ENCODE results near the gene HMG20B. TPM values are rescaled to one million over a fixed set of nuclear protein-coding genes. Genes with fewer than 3 reads are reported as not detected.

Gene HMG20B
- total RNA-seq, 1 experiment from 2014 or later: 121 TPM

DNA sequence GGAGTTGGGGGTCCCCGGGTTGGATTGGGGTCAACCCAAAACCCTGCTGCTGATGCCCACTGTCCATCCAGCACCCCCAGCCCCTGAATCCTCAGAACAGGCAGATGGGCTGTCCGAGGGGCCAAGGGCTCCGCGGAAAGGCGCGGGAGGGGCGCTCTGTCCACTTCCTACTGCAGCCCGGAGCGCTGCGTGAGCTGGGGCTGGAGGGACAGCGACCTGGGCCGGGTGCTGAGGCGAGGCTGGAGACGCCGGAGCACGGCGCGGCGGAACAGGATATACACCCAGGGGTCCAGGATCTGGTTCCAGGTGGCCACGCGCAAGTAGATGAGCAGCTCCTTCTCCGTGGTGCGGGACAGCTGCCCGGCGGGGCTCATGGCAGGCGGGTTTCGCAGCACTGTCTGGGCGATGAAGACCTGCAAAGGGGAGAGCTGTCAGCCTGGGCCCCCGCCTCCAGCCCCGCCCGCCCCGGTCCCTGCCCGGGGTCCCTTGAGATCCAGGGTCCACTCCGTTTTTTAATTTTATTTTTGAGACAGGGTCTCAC, 22.8 kb downstream of the HMG20B start (continued):
- TF ChIP-seq, protein P1, sequence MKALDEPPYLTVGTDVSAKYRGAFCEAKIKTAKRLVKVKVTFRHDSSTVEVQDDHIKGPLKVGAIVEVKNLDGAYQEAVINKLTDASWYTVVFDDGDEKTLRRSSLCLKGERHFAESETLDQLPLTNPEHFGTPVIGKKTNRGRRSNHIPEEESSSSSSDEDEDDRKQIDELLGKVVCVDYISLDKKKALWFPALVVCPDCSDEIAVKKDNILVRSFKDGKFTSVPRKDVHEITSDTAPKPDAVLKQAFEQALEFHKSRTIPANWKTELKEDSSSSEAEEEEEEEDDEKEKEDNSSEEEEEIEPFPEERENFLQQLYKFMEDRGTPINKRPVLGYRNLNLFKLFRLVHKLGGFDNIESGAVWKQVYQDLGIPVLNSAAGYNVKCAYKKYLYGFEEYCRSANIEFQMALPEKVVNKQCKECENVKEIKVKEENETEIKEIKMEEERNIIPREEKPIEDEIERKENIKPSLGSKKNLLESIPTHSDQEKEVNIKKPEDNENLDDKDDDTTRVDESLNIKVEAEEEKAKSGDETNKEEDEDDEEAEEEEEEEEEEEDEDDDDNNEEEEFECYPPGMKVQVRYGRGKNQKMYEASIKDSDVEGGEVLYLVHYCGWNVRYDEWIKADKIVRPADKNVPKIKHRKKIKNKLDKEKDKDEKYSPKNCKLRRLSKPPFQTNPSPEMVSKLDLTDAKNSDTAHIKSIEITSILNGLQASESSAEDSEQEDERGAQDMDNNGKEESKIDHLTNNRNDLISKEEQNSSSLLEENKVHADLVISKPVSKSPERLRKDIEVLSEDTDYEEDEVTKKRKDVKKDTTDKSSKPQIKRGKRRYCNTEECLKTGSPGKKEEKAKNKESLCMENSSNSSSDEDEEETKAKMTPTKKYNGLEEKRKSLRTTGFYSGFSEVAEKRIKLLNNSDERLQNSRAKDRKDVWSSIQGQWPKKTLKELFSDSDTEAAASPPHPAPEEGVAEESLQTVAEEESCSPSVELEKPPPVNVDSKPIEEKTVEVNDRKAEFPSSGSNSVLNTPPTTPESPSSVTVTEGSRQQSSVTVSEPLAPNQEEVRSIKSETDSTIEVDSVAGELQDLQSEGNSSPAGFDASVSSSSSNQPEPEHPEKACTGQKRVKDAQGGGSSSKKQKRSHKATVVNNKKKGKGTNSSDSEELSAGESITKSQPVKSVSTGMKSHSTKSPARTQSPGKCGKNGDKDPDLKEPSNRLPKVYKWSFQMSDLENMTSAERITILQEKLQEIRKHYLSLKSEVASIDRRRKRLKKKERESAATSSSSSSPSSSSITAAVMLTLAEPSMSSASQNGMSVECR (CRISPR knock-in tag; IDR thresholded peaks at IDR 0.05; ENCODE audit: borderline replicate concordance): no peak
- TF ChIP-seq, protein P2, sequence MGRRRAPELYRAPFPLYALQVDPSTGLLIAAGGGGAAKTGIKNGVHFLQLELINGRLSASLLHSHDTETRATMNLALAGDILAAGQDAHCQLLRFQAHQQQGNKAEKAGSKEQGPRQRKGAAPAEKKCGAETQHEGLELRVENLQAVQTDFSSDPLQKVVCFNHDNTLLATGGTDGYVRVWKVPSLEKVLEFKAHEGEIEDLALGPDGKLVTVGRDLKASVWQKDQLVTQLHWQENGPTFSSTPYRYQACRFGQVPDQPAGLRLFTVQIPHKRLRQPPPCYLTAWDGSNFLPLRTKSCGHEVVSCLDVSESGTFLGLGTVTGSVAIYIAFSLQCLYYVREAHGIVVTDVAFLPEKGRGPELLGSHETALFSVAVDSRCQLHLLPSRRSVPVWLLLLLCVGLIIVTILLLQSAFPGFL (CRISPR knock-in tag; IDR thresholded peaks at IDR 0.05; ENCODE audit: borderline replicate concordance): no peak
- TF ChIP-seq, protein P3, sequence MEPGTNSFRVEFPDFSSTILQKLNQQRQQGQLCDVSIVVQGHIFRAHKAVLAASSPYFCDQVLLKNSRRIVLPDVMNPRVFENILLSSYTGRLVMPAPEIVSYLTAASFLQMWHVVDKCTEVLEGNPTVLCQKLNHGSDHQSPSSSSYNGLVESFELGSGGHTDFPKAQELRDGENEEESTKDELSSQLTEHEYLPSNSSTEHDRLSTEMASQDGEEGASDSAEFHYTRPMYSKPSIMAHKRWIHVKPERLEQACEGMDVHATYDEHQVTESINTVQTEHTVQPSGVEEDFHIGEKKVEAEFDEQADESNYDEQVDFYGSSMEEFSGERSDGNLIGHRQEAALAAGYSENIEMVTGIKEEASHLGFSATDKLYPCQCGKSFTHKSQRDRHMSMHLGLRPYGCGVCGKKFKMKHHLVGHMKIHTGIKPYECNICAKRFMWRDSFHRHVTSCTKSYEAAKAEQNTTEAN (CRISPR knock-in tag; IDR thresholded peaks at IDR 0.05): no peak
- TF ChIP-seq, protein P4, sequence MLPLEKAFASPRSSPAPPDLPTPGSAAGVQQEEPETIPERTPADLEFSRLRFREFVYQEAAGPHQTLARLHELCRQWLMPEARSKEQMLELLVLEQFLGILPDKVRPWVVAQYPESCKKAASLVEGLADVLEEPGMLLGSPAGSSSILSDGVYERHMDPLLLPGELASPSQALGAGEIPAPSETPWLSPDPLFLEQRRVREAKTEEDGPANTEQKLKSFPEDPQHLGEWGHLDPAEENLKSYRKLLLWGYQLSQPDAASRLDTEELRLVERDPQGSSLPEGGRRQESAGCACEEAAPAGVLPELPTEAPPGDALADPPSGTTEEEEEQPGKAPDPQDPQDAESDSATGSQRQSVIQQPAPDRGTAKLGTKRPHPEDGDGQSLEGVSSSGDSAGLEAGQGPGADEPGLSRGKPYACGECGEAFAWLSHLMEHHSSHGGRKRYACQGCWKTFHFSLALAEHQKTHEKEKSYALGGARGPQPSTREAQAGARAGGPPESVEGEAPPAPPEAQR (CRISPR knock-in tag; IDR thresholded peaks at IDR 0.05): no peak
- TF ChIP-seq, protein P5, sequence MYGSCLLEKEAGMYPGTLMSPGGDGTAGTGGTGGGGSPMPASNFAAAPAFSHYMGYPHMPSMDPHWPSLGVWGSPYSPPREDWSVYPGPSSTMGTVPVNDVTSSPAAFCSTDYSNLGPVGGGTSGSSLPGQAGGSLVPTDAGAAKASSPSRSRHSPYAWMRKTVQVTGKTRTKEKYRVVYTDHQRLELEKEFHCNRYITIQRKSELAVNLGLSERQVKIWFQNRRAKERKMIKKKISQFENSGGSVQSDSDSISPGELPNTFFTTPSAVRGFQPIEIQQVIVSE (CRISPR knock-in tag; IDR thresholded peaks at IDR 0.05; ENCODE audit: borderline replicate concordance): no peak
- TF ChIP-seq FOXK1 (CRISPR knock-in tag; IDR thresholded peaks at IDR 0.05): no peak

DNA sequence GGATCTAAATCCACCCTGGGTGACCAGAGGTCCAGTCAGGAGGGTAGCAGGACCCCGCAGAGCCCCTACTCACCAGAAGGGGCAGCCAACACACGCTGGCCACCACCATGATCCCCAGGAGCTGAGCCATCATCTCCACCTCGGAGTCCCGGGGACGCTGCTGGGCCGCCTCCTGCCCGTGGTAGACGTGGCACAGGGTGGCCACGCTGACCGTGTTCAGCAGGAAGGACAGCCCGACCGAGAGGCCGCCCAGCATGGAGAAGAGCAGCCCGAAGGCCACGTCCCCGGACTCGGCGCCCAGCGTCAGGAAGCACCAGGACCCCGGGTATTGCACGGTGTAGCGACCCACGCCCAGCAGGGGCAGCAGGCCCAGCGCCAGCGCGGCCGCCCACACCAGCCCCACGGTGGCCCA, 27.0 kb downstream of the HMG20B start:
- Mint-ChIP-seq H3K27ac (no peak overlapping the region), H3K9me3 (no peaks in the 10 kb centered on the region), H3K36me3 (no peaks in the 10 kb centered on the region), H3K27me3 (ENCODE audit: low read depth) (0 out of 2 replicates have a peak, but pooled peaks cover 2% of the 10 kb centered on the region), H3K4me3 (no peak overlapping the region), H3K4me1 (no peaks in the 10 kb centered on the region)
- DNase-seq (ENCODE audit: low spot score) (peak; percentile 72), ATAC-seq (peak; percentile 92)
- ChIA-PET CTCF (interaction anchor here (0.6 to 2.5 kb wide), 18 partner anchors 8 to 123 kb away, joined by 3 to 16 read pairs (median 4); partner anchors contain the start of genes CACTIN and GIPC3), POLR2A (no interaction called here)
- TF ChIP-seq, protein P6, sequence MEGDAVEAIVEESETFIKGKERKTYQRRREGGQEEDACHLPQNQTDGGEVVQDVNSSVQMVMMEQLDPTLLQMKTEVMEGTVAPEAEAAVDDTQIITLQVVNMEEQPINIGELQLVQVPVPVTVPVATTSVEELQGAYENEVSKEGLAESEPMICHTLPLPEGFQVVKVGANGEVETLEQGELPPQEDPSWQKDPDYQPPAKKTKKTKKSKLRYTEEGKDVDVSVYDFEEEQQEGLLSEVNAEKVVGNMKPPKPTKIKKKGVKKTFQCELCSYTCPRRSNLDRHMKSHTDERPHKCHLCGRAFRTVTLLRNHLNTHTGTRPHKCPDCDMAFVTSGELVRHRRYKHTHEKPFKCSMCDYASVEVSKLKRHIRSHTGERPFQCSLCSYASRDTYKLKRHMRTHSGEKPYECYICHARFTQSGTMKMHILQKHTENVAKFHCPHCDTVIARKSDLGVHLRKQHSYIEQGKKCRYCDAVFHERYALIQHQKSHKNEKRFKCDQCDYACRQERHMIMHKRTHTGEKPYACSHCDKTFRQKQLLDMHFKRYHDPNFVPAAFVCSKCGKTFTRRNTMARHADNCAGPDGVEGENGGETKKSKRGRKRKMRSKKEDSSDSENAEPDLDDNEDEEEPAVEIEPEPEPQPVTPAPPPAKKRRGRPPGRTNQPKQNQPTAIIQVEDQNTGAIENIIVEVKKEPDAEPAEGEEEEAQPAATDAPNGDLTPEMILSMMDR (IDR thresholded peaks at IDR 0.05): peak; percentile 43
- TF ChIP-seq EMX1 (CRISPR knock-in tag; IDR thresholded peaks at IDR 0.05): no peak

DNA sequence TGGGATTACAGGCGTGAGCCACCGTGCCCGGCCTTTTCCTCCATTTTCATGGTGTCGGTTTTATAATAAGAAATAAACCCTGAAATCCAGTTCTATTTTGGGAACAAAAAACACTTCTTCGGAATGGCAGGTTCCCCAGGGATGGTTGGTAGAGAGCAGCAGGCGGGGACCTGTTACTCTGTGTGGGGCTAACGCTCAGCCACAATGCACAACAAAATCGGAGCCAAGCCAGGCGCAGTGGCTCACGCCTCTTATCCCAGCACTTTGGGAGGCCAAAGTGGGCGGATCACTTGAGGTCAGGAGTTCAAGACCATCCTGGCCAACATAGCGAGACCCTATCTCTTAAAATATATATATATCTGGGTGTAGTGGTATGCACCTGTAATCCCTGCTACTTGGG, 28.3 kb downstream of the HMG20B start:
- Mint-ChIP-seq H3K4me1 (no peaks in the 10 kb centered on the region), H3K36me3 (no peaks in the 10 kb centered on the region), H3K4me3 (no peak overlapping the region), H3K27me3 (ENCODE audit: low read depth) (no peaks in the 10 kb centered on the region), H3K27ac (no peak overlapping the region), H3K9me3 (no peaks in the 10 kb centered on the region)
- ATAC-seq (no peak), DNase-seq (ENCODE audit: low spot score) (no peak)
- CTCF ChIA-PET: interaction anchor here (2.5 kb wide), 1 partner anchor 15 kb away, joined by 16 read pairs; the partner anchor contains the start of gene GIPC3
- POLR2A ChIA-PET: no interaction called here
- TF ChIP-seq, protein P7, sequence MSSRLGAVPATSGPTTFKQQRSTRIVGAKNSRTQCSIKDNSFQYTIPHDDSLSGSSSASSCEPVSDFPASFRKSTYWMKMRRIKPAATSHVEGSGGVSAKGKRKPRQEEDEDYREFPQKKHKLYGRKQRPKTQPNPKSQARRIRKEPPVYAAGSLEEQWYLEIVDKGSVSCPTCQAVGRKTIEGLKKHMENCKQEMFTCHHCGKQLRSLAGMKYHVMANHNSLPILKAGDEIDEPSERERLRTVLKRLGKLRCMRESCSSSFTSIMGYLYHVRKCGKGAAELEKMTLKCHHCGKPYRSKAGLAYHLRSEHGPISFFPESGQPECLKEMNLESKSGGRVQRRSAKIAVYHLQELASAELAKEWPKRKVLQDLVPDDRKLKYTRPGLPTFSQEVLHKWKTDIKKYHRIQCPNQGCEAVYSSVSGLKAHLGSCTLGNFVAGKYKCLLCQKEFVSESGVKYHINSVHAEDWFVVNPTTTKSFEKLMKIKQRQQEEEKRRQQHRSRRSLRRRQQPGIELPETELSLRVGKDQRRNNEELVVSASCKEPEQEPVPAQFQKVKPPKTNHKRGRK (CRISPR knock-in tag; IDR thresholded peaks at IDR 0.05; ENCODE audit: borderline replicate concordance): no peak
- no peak for TF ChIP-seq ETV6 (CRISPR knock-in tag; IDR thresholded peaks at IDR 0.05)
- TF ChIP-seq, protein P8, sequence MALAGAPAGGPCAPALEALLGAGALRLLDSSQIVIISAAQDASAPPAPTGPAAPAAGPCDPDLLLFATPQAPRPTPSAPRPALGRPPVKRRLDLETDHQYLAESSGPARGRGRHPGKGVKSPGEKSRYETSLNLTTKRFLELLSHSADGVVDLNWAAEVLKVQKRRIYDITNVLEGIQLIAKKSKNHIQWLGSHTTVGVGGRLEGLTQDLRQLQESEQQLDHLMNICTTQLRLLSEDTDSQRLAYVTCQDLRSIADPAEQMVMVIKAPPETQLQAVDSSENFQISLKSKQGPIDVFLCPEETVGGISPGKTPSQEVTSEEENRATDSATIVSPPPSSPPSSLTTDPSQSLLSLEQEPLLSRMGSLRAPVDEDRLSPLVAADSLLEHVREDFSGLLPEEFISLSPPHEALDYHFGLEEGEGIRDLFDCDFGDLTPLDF (CRISPR knock-in tag; IDR thresholded peaks at IDR 0.05): no peak

All from WTC11 (cell line).